ENCODE measurements around the gene OR8G5.
"Not testable (repeated sequence)": the region's sequence is repeated elsewhere in the genome, so short reads cannot be mapped to it uniquely, and the experiment has no call there.

GRCh38 chr11:124249869-124250268 is 6.3 kb upstream of the OR8G5 start:
- TF ChIP-seq CTCF (IDR thresholded peaks at IDR 0.05; ENCODE audit: low read depth, low read length); POLR2A (IDR thresholded peaks at IDR 0.05; ENCODE audit: extremely low read depth, insufficient read length); MYC (IDR thresholded peaks at IDR 0.05; ENCODE audit: low read depth, low read length); MAX (IDR thresholded peaks at IDR 0.05; ENCODE audit: low read depth, low read length): not testable (repeated sequence)
